Activated CD8-positive, alpha-beta memory T cell treated with anti-CD3 and anti-CD28 coated beads, Interleukin-2, amount 50 U/mL, for 1 hour (primary cell): ENCODE measurements around the gene IGSF9B.

ENCODE experiments used
- DNase-seq: peaks from one replicate; pipeline ENCODE4 v3.0.0-alpha.2; 2020; ENCODE audit errors: extremely low read depth

IGSF9B gene

DNA sequence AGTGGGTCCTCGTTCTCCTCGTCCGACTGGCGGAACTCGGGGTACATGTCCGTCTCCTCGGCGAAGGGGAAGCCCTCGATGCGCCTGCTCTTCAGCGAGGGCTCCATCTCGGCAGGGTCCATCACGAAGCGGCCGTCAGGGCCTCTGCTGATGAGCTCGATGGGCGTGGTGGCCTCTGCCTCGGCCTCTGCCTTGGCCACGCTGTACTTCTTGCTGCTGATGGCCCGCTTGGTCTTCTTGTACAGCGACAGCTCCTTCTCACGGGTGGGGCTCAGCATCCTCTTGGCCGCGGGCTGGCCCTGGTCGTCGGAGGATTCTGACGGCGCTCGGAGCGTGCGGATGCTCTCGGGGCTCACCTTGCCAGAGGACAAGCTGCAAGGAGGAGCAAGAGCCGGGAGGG lies 35.7 kb downstream of the IGSF9B start:
- DNase-seq = no peak

DNA sequence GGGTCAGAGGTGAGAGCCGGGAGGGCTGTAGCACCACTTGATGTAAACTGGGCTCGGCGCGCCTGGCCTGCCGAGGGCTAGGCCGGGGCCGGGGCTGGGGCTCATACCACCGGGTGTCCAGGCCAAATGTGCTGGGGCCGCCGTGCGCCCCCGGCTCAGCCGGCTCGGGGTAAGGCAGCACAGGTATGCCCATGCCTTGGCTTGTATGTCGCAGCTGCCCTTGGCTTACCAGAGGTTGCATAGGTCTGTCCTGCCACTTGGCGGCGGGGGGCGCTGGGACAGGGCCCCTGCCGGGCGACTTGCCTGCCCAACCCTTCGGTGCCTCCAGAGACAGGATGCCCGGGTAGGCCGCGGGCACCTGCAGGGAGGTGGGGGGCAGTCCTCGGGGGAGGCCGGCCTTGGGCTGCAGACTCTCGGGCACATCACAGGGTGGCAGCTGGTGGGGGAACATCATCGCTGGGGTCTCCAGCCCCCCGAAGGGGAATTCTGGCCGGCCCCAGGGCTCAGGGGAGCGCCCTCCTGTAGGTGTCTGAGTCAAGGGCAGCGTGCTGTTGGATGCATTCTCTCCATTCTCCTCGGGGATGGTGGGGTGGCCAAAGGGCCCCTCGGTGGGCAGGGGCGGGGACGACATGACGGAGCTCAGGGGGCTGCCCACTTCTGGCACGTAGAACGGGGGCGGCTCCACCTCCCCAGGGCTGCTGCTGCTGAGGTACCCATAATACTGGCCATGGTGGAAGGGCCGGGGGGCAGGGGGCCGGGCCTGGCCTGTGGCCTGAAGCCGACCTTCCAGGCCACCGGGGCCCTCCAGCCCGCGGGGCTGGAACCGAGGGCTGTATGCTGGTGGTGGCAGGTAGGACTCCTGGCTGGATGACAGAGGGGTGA lies 36.4 kb downstream of the IGSF9B start:
- DNase-seq = no peak

DNA sequence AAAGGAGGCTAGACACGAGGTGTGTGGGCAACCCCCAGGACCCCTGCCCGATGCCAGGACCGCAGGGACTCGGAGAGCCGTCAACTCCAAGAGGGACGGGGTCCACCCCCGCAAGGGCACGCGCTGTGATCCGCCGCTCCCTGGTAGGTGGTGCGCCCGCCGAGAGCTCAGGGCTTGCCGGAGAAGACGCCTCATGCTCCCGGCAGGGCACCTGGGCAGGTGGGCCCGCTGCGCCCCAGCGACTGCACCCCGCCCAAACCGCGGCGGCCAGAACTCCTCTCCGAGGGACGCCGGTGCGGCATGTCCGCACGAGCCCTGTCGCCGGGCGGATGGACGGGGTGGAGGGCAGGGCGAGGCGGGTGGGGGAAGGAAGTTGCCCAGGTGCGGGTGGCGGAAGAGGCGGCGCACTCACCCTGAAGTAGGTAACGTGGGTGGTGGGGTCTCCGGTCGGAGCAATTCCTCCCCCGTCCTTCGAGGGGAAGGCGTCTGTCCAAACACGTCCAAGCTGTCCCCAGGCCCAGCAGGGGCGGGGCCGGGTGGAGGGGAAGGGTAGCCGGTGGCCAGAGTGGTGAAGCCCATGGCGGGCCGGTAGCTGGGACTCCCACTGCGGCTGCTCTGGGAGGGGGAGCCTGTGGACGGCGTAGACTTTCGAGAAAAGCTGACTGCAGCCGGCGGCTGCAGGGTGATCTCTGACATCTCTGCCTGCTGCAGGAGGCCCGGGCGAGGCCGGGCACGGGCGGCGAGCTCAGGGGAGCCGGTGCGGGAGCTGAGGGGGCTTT lies 37.2 kb downstream of the IGSF9B start:
- DNase-seq = no peak

DNA sequence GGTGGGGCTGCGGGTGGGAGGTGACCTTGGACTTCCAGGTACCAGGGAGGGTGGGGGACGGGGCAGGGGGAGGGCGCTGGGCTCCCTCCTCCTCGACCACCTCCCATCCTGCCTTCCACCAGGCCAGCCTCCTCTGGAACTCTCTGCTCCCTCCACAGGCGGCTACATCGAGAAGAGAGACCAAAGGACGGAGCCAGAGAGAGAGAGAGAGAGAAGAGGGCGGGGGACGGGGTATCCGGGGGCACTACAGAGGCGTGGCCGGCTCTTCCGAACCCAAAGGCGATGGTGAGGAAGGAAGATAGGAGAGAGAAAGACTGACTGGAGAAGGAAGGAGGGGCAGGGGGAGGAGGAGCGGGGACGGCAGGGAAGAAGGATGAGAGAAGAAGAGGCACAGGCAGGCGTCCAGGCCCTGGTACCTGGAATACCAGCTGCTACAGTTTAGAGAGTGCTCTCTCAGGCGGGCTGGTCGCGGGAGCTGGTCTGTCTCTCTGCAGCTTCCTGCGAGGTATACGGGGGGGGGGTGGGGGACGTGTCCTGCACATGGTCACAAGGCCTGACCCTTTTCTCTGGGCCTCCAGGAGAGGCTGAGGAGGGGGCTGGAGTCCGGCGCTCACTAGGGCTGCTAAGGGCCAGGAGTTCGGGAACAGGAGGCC lies 38.0 kb downstream of the IGSF9B start:
- no peak for DNase-seq

DNA sequence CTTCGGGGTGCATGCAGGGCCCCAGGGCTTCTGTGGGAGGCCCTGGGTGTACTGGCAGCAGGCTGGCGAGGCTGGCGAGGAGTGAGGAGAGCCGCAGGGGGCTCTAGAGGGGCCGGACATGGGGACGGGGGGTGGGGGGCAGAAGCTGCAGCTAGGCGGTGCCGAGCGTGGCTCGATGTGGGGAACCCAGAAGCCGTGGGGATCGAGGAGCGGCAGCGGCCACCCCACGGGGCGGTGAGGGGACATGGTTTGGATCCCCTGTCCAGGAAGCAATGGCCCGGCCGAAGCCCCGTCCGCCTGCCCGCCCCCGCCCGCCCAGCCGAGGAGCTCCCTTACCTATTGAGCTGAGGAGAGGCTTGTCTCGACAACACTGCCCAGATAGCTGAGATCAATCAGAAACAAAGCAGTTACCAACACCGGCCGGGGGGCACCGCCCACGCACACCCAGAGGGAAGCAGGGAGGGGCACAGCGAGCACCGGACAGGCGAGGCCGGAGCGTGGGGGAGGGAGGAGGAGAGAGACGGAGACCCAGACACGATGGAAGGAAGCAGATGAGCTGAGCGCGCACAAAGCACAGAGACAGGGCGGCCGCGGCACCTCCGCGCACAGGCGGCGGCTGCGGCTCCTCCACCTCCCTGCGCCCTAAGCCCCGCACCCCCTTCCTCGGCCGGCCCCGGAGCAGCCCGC lies 38.7 kb downstream of the IGSF9B start:
- no peak for DNase-seq

DNA sequence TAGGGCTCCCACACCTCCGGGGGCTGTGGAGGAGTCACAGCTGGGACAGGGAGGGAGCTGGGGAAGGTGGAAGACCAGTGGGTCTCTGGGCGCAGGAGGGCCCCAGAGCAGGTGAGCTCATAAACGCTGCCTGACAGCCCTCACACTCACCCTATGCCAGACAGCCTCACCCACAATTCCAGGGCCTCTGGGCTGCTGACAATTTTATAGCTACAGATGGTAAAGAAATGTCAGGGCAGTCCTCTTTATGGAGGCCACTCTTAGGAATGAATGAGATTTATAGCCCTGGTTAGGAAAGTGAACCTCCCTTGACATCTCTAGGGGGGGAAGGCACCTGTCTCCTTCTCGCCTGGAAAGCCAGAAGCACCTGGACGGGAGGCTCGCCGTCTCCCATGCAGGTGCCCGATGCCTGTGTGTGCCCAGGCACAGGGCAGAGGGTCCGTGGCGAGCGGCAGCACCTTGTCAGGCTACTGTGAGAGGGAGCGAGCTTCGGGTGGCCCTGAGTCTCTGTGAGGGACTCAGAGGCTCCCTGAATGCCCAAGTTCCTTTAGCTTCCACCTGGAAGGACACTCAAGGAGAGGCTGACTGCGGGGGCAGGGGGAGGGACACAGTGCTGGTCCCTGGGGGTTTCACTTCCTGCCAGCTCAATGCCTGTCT lies 39.9 kb downstream of the IGSF9B start:
- DNase-seq = no peak

DNA sequence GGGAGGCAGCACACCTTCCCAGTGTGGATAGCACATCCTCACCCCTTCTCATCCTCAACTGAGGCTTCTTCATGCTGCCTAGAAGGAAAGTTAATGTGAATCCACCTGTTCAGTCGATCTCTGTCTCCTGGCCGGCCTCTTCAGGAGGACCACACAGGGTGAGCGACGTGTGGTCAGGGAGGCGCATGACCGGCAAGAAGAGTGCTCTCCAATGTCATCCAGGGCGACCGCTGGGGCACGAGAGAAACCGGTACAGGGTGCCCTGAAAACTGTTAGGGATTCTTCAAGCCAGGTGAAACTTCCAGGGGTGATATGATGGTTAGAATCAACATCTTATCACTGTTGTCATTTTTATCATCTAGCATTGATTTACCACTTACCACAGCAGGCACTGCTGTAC lies 43.0 kb downstream of the IGSF9B start:
- no peak for DNase-seq

DNA sequence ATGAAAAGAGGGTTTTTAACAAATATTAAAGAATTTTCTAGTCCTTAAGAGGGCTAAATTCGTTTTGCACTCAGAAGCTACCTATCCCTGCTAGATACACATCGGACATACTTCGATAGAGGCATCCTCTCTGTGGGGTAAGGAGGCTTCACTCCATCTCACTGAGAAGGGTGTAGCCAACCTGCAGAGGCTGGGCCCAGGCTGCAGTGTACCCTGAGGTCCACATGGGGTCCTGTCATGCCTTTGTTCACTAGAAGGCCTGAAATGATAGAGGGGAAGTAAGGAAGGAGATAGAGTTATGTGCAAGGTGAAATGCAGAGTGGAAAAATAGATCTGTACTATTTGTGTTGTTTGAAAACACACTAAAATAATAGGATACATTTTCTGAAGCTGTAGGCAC lies 45.6 kb downstream of the IGSF9B start:
- no peak for DNase-seq

DNA sequence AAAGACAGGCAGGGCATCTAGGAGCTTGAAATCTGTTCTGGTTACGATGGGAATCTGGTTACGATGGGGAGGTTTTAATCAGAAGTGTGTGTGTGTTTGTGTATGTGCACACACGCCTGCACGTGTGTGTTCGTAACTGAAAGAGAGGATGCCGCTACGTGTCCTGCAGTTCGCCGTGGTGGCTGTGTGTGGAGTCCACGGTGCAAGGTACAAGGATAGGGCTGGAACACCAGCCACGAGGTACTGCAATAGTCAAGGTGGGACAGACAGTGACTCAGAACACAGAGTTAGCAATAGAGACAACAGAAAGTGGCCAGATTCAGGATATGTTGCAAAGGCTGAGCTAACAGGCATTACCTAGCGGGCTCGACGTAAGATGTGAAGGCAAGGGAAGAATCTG lies 46.7 kb downstream of the IGSF9B start:
- no peak for DNase-seq

DNA sequence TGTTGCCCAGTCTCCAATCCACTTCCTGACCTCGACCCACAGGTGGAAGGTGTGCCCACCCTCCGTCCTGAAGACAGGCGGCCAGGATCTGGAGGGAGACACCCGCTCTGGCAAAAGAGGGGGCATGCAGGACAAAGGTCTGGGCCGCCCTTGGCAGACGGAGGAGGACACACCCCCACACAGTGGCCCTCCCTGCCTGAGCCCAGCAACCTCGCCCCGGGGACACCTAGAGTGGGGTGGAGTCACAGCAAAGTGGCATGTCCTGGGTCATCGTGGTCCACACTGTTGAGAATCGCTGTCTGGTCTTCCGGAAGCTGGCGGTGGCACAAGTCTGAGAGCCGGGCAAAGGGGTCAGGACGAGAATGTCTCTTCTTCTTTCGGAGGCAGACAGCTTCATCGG lies 47.9 kb downstream of the IGSF9B start:
- DNase-seq = no peak

DNA sequence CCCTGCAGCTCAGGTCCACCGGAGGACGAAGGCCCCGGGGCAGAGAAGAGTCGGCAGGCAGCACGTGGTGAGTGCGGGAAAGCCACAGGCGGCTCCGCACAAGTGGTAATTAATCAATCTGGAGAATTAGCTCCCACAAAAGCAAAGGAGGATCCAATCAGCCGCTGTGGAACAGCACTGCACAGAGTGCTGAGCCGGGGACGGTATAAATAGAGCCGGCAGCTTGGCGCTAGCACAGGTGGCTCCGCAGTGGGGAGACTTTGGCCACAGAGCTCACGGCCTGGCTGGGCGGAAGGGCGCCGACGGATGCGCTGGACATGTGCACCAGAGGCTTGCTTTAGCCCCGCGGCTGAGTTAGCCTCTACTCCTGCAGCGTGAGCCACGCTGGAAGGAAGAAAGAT lies 48.9 kb downstream of the IGSF9B start:
- DNase-seq = no peak

DNA sequence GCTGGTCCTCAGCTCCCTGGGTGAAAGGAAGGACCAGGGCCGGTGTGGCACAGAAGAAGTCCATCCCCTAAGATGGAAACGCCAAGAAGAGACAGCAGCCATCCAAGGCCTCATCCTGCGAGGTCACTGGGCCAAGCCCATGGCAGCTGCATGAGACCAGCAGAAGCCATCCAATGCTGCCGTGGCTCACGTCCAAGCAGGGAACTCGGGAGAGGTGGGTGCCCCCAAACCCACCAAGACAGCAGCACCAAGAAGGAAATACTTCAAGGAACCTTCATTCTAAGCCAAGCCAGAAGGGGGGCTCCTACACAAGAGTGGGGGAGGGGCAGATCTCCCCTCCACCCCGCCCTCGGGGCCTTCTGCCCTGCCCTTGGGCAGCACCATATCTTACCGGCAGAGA lies 49.6 kb downstream of the IGSF9B start:
- DNase-seq = no peak

DNA sequence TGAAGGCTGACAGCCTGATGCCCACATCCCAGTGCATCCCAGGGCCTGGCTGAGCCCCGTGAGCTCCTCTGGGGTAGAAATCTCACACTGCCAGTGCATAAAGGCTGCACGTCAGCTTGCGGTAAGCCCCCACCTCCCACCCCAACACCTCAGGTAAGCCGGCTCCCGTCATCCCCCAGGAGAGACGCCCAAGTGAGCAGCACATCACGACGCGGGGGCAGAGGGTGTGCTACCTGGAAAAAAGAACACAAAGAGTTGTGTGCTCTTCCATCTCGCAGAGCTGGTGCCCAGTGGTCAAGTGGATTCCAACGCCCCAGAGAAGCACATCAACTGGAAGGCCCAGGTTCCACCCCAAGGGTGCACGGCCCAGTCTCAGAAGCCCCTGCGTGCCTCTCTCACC lies 50.0 kb downstream of the IGSF9B start:
- DNase-seq = no peak

DNA sequence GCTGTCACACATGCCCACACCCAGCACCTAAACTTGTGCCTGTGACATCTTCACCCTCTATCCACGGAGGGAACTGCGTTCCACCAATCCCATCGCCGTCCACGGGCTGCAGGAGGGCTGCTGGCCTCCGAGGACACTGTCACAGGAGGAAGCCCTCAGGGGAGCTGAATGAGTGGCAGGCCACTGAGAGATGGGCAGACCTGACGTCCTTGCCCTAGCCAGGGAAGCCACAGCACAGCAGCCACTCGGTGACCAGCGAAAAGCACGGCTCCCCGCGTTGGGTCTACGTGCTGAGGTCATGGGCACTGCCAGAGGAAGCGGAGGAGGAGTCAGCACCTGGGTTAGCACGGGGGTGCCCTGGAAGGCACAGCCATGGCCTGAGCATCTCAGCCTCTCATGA lies 50.5 kb downstream of the IGSF9B start:
- no peak for DNase-seq

DNA sequence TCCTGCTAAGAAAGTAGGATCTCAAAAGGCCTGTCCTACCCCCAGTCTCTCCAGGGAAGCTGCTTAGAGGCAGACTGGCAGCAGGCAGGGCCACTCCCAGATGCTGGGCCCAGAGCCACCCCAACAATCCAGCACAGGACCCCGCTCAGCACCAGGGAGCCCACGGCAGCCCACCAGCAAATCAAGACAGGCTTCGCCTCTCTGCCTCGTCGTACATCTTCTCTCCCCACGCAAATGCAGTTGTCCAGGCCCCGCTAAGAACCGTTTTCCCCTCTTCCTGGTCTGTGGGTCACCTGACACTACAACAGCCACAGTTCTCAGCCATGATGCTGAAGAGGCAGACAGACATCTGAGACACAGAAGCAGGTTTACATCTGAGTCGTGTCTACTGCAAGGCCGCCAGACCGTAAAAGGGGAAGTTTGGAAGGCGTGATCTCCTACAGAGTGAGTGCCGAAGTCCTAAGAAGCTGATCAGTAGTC lies 51.1 kb downstream of the IGSF9B start:
- DNase-seq = no peak

DNA sequence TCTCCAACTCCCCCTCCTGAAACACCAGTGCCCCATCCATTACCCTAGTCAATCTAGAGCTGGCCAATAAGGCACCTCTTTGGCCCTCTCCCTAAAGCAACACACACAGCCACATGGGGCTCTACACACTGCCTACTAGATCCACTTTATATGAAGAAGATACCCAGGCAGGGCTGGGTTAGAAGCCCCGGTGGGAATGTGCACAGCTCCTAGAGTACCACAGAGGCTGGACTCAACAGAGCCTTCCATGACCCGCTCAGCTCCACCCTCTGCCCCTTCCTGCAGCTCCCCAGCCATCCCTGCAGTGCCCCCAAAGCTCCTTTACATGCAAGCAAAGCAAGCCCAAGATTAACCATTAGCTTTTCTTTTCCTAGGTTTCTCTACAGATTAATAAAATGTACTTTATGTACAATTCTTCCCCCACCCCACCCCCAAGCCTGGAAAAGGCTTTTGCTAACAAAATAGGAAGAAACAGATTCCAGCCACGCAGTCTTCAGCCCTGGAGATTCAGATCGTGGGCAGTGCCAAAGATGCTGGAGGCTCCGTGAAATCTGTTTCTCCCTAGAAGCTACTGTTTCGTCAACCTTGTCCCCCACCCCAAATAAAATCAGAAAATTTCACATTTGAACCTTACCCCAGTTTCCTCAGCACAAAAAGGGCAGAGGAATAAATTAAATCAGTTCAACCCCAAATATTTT lies 51.8 kb downstream of the IGSF9B start:
- no peak for DNase-seq

DNA sequence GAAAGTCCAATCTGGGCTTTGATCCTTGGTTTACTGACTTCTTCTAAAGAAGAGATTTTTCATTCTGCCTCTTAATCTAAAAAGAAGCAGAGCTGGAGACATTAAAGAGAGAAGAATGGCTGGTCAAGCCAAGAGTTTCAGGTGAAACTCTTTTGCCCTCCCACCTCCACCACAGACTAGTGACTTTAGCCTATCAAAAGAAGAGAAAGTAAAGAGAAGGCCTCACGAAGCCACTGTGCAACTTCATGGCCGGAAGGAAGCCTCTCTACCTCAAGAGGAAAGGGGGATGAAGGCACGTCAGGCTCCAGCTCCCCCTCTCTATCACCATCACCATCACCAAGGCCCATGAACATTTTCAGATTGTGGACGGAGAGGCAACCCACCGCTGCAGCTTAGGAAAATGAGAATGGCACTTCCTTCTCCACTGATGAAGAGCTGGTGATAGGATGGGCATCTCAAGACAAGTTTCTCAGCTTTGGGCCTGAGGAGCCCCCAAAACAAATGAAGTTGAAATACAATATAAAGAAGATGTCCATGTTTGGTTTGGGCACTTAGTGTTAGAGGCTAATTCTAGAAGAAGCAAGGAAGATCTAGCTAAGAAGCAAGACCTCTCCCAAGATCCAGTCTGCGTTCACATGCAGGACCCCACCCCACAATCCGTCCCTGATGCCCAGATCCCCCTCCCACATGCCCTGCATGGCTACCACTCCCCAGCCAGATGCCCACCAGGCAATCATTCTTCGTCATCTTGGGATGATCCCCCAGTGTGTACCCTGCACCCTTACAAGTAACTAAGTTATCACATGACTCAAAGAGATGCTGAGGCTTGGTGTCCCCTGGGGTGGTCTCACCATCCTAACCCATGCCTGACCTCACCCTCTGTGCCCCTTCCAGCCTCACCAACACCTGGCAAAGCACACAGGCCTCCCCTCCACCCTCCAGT lies 52.6 kb downstream of the IGSF9B start:
- no peak for DNase-seq

DNA sequence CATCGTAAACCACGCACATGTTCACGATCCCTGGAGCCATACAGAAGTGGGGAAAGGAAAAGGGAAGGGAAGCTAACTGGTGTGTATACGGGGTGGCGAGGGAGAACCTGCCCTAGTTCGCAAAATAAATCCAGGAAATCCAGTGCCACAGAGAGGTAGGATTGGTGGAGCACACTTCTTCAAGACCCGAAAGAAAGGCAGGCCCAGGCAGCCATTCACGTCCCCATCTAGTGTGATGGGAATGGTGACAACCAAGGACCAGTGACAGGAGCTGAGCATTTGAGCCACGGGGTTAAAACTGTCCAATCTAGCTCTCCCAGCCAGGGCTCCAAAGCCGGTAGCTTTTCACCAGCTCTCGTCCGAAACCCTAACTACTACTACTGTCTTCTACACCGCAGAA lies 53.7 kb downstream of the IGSF9B start:
- DNase-seq = no peak

DNA sequence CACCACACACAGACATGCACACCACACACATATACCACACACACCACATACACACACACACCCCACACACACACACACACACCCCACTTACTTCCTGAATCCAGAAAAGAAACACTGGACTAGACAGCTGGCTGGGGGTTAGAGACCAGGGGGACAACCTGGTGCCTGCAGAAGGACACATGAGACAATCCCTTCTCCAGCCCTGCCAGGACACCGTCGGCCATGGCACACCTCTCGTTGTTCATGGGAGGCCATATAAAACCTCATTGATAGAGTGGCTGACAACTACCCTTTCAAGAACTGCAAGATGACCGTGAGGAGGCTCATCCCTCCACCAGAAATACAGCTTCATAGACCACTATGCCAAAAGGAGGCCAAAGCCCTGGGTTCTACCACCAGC lies 54.3 kb downstream of the IGSF9B start:
- DNase-seq = no peak

DNA sequence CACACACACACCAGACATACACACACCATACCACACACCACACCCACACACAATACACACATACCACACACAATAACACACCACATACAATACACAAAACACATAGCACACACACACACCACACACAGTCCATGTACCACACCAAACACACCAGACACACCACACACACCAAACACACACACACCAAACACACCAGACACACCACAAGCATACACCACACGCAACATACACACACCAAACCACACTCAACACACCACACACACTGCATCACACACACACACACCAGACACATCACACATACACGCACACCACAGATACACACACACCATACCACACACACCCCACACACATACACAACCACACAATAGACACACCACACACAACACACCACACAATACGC lies 54.8 kb downstream of the IGSF9B start:
- DNase-seq = no peak
